Smooth muscle cell (in vitro differentiated cells): ENCODE results near the gene MYRIP. TPM values are rescaled to one million over a fixed set of nuclear protein-coding genes. Genes with fewer than 3 reads are reported as not detected.

Experiments used
- DNase-seq: peaks from one replicate; lab custom pipeline; 2025; ENCODE audit not compliant: unreplicated experiment; lab: John Stamatoyannopoulos, UW
- H2AFZ ChIP-seq: fragments of 200-600 bp; sonication (generic); 2 replicates; pipeline ENCODE4 v1.6.0; 2016; ENCODE audit warnings: antibody characterized with exemption, low read depth, mild to moderate bottlenecking
- H3F3A ChIP-seq: fragments of 200-600 bp; sonication (generic); 2 replicates; pipeline ENCODE4 v1.6.0; 2017; ENCODE audit warnings: antibody characterized with exemption, low read depth
- H3K27ac ChIP-seq: fragments of 200-600 bp; sonication (generic); 2 replicates; pipeline ENCODE4 v1.5.1; 2016; ENCODE audit warnings: low read depth, mild to moderate bottlenecking
- H3K27me3 ChIP-seq: fragments of 200-600 bp; sonication (generic); 2 replicates; pipeline ENCODE4 v1.6.1; 2016; ENCODE audit warnings: low read depth, mild to moderate bottlenecking
- H3K36me3 ChIP-seq: fragments of 200-600 bp; sonication (generic); 2 replicates; pipeline ENCODE4 v1.5.1; 2016; ENCODE audit warnings: low read depth
- H3K4me1 ChIP-seq: fragments of 200-600 bp; sonication (generic); 2 replicates; pipeline ENCODE4 v1.5.1; 2016; ENCODE audit warnings: low read depth
- H3K4me2 ChIP-seq: fragments of 200-600 bp; sonication (generic); 2 replicates; pipeline ENCODE4 v1.6.0; 2016; ENCODE audit warnings: mild to moderate bottlenecking
- H3K4me3 ChIP-seq: fragments of 200-600 bp; sonication (generic); 2 replicates; pipeline ENCODE4 v1.5.1; 2016; ENCODE audit warnings: mild to moderate bottlenecking
- H3K79me2 ChIP-seq: fragments of 200-600 bp; sonication (generic); 2 replicates; pipeline ENCODE4 v1.6.0; 2016; ENCODE audit warnings: low read depth, mild to moderate bottlenecking
- H3K9ac ChIP-seq: fragments of 200-600 bp; sonication (generic); 2 replicates; pipeline ENCODE4 v1.6.0; 2016; ENCODE audit warnings: low read depth
- H3K9me3 ChIP-seq: fragments of 200-600 bp; sonication (generic); replicated peaks from 2 replicates; pipeline ENCODE4 v1.5.1; 2016; ENCODE audit warnings: low read depth
- H4K20me1 ChIP-seq: fragments of 200-600 bp; sonication (generic); 2 replicates; pipeline ENCODE4 v1.6.0; 2016; ENCODE audit warnings: low read depth
- WGBS: methylation state at CpG from one replicate; pipeline ENCODE4 v1.1.7; 2016; ENCODE audit warnings: low lambda C conversion rate; 5-methylcytosine and 5-hydroxymethylcytosine counted together
- polyA plus RNA-seq: library from polyadenylated mRNA; unstranded; fragments of >200 nt; fragmentation: Nextera tagmentation; extraction: Ambion mirVana; gene quantifications from 2 replicates; pipeline ENCODE4 v1.2.1, GENCODE V29; 2016
- total RNA-seq: library from RNA; depleted of rRNA; stranded (reverse); fragments of >200 nt; gene quantifications from 2 replicates; pipeline ENCODE4 v1.2.3, GENCODE V29; 2014
- TF ChIP-seq, protein P1 (sequence below): fragments of 200-600 bp; sonication (generic); IDR thresholded peaks from 2 replicates; pipeline ENCODE4 v1.5.1; 2017; ENCODE audit warnings: borderline replicate concordance, mild to moderate bottlenecking, antibody characterized with exemption; ENCODE audit not compliant: insufficient read depth, poor library complexity, severe bottlenecking

The MYRIP gene
- total and polyA plus RNA-seq, 2 experiments from 2014 or later = not detected

DNA sequence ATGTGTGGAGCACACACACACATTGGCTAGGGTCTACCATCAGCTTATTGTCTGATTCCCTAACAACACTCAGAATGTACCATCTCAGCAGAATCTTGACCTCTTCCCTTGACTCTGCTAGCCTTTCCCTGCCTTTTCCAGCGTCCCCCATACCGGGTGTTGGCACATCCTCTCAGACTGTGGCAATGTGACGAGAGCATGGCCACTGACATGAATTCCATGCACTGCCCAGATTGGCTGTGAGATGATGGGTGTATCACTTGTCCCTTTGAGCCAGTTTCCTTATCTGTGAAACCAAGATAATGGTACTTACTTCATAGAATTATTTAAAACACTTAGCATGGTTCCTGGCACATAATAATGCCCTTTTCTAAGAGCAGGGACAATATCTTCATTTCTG, 439.8 kb downstream of the MYRIP start:
- WGBS = 78% methylated on average over 3 of the region's 3 CpGs
- Histone ChIP-seq H3K4me1 (no peaks in the 10 kb centered on the region), H3K79me2 (no peaks in the 10 kb centered on the region), H3K4me2 (no peak overlapping the region), H3F3A (no peaks in the 10 kb centered on the region), H4K20me1 (no peaks in the 10 kb centered on the region), H3K9me3 (no peaks in the 10 kb centered on the region), H3K27me3 (peaks cover 10% of the 10 kb centered on the region), H2AFZ (no peak overlapping the region), H3K9ac (no peak overlapping the region), H3K27ac (no peak overlapping the region), H3K36me3 (no peaks in the 10 kb centered on the region), H3K4me3 (no peak overlapping the region)
- no peak for DNase-seq
- TF ChIP-seq, protein P1, sequence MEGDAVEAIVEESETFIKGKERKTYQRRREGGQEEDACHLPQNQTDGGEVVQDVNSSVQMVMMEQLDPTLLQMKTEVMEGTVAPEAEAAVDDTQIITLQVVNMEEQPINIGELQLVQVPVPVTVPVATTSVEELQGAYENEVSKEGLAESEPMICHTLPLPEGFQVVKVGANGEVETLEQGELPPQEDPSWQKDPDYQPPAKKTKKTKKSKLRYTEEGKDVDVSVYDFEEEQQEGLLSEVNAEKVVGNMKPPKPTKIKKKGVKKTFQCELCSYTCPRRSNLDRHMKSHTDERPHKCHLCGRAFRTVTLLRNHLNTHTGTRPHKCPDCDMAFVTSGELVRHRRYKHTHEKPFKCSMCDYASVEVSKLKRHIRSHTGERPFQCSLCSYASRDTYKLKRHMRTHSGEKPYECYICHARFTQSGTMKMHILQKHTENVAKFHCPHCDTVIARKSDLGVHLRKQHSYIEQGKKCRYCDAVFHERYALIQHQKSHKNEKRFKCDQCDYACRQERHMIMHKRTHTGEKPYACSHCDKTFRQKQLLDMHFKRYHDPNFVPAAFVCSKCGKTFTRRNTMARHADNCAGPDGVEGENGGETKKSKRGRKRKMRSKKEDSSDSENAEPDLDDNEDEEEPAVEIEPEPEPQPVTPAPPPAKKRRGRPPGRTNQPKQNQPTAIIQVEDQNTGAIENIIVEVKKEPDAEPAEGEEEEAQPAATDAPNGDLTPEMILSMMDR = no peak

DNA sequence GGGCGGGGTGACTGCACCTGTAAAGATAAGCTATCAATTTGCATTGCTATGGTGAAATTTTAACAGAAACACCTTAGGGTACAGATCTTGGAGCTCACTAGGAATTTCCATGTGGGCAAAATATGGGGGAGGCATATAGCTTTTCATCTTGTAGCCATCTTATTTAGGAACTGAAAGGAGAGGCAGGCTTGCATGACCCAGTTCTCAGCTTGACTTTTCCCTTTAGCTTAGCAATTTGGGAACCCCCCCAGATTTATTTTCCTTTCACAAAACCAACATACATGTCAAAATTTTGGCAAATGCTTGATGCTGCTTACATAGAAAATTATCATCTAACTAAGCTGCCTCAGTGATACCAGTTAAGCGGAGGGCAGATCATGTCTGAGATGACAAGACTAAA, 445.1 kb downstream of the MYRIP start:
- no peaks in the 10 kb centered on the region for H3K79me2 ChIP-seq
- H3F3A ChIP-seq = no peaks in the 10 kb centered on the region
- TF ChIP-seq, protein P1 = no peak
- no peaks in the 10 kb centered on the region for H3K36me3 ChIP-seq
- H3K27me3 ChIP-seq = peaks cover 10% of the 10 kb centered on the region
- H3K4me1 ChIP-seq = no peaks in the 10 kb centered on the region
- no peaks in the 10 kb centered on the region for H4K20me1 ChIP-seq
- H2AFZ ChIP-seq = no peak overlapping the region
- H3K9me3 ChIP-seq = no peaks in the 10 kb centered on the region
- H3K4me3 ChIP-seq = no peak overlapping the region
- no peak overlapping the region for H3K4me2 ChIP-seq
- no peak overlapping the region for H3K9ac ChIP-seq
- H3K27ac ChIP-seq = no peak overlapping the region
- no peak for DNase-seq
- 75% methylated on average over 2 of the region's 2 CpGs for WGBS

DNA sequence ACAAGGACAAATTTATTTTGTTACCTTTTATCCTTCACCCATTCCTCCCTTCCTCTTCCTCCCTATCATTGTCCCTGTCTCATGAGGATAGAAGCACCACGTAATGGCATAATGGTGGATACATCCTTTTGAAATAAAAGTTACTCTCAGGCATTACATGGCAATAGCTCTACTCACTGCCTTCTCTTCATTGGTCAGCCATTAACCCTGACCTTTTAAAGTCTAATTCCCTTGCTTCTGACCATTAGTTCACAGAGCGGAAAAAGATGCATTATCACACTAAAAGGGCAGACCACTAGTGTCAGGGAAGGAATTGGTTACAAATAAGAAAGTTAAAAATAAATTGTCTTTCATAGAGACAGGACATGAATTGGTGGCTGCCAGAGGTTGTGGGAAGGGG, 445.5 kb downstream of the MYRIP start:
- no peaks in the 10 kb centered on the region for H3K4me1 ChIP-seq
- H3K9me3 ChIP-seq = no peaks in the 10 kb centered on the region
- no peak overlapping the region for H2AFZ ChIP-seq
- H3K36me3 ChIP-seq = no peaks in the 10 kb centered on the region
- H3K27me3 ChIP-seq = peaks cover 10% of the 10 kb centered on the region
- no peak overlapping the region for H3K9ac ChIP-seq
- H3K27ac ChIP-seq = no peak overlapping the region
- DNase-seq = no peak
- H3K4me2 ChIP-seq = no peak overlapping the region
- H3F3A ChIP-seq = no peaks in the 10 kb centered on the region
- 87% methylated on average over 2 of the region's 2 CpGs for WGBS
- TF ChIP-seq, protein P1 = no peak
- H3K4me3 ChIP-seq = no peak overlapping the region
- H3K79me2 ChIP-seq = no peaks in the 10 kb centered on the region
- H4K20me1 ChIP-seq = no peaks in the 10 kb centered on the region

DNA sequence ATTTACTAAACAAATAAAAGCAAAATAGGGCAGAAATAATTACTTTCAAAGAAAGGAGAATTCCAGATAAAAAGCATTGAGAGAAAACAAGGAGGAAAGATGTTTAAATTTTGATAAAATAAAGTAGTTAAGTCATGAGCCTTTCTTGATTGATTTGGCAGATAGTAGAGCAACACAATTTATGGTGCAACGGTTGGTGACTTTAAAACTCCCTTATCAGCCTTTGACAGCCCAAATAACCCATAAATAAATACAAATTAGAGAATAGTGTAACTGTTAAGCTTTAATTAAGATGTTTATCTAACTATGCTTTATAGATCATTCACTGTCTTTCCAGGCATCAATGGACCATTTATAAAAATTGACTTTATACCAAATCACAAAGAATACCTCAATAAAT, 446.1 kb downstream of the MYRIP start:
- Histone ChIP-seq H3F3A (no peaks in the 10 kb centered on the region), H3K4me3 (no peak overlapping the region), H3K27ac (no peak overlapping the region), H3K9me3 (no peaks in the 10 kb centered on the region), H3K36me3 (no peaks in the 10 kb centered on the region), H2AFZ (no peak overlapping the region), H3K79me2 (no peaks in the 10 kb centered on the region), H4K20me1 (no peaks in the 10 kb centered on the region), H3K9ac (no peak overlapping the region), H3K4me2 (no peak overlapping the region), H3K4me1 (no peaks in the 10 kb centered on the region), H3K27me3 (peaks cover 10% of the 10 kb centered on the region)
- 46% methylated on average over 1 of the region's 1 CpG for WGBS
- no peak for DNase-seq
- TF ChIP-seq, protein P1 = no peak
